B cell (primary cell): ENCODE measurements around the gene PTGES3.

ENCODE experiments used
- CTCF ChIP-seq: fragments of 200-600 bp; IDR thresholded peaks from one replicate; pipeline ENCODE4 v1.8.0; 2022; ENCODE audit warnings: antibody characterized with exemption, mild to moderate bottlenecking
- EZH2 ChIP-seq: IDR thresholded peaks from 2 replicates; pipeline ENCODE4 v1.6.1; 2012; ENCODE audit warnings: borderline replicate concordance, low read depth, mild to moderate bottlenecking, moderate library complexity, low read length; ENCODE audit not compliant: insufficient read depth, poor library complexity, severe bottlenecking

GRCh38 chr12:56679883-56680575 lies 8.1 kb downstream of the PTGES3 start:
- TF ChIP-seq CTCF (no peak), EZH2 (no peak)
